GM19452 (cell line): ENCODE data around the gene RPL5.

Experiments used
- ATAC-seq: cut with Tn5 transposase; IDR thresholded peaks from one replicate; pipeline ENCODE4 v1.9.1; 2021; ENCODE audit not compliant: unreplicated experiment

Gene RPL5

DNA sequence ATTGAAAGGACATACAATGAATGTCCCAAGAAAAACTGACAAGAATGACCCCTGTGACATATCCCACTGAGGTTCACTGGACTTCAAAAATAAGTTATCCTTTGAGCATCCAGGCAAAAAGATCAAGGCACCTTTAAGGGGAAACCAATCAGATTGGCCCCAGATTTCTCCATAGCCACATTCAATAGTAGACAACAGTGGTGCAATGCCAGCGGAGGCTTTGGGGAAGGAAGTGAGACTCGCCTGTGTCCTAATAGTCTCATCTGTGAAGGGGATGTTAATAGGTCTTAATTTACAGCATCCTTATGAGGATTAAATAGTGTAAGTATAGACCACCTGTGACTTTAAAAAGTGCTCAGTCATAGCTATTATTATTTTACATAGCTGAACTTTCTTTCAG, 21.5 kb downstream of the RPL5 start:
- no peak for ATAC-seq

DNA sequence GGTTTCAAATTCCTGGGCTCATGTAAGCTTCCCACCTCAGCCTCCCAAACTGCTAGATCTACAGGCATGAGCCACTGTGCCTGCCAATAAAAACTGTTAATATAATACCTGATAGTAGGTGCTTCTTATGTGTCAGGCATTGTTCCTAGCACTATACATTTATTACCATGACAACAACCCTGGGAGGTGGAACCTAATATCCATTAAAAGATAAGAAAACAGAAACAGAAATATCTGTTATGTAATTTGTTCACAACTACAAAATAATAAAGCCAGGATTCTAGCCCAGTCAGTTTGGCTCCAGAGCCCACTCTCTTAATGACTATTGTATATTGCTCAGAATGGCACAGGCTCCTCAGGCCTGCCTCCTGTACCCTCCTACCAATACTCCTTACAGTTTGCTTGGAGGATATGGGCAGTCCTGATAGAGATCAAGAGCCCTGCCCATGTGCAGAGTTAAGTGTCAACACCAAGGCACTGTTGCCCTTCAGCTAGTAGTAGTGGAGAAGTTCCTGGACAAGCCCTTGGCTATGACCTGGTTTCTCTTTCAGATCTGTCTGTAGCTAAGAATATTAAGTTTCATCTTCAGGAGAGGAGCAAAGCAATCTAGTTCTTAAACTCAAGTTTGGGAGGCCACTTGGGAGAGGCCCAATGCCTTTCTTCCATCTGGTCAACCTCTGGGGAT, 22.4 kb downstream of the RPL5 start:
- no peak for ATAC-seq

DNA sequence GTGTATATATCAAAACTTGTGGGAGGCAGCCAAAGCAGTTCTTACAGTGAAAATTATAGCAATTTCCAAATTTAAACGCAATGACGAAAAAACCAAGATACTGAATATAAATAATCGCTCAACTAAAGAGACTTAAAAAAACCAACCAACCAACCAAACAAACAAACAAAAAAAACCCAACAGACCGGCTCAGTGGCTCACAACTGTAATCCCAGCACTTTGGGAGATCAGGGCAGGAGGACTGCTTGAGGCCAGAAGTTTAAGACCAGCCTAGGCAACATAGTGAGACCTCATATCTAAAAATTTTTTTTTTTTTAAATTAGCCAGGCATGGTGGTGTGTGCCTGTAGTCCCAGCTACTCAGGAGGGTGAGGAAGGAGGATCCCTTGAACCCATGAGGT, 23.4 kb downstream of the RPL5 start:
- ATAC-seq: no peak

DNA sequence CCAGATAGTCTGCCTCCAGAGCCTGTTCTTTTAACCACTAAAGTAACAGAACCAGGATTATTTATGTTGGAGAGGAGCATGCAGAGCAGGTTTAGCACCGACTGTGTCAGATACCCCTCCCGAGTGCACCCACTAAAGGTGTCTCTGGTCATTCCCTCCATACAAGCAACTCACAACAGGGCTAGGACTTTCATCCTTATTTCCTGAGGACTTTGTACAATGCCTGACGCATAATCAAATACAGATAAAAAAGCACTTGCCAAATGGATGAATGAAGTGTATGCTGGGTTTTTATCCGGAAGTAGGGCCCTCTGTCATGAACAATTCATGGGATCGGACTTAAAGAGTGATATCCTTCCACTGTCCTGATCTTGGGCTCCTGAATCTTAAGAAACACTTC, 26.0 kb downstream of the RPL5 start:
- no peak for ATAC-seq

DNA sequence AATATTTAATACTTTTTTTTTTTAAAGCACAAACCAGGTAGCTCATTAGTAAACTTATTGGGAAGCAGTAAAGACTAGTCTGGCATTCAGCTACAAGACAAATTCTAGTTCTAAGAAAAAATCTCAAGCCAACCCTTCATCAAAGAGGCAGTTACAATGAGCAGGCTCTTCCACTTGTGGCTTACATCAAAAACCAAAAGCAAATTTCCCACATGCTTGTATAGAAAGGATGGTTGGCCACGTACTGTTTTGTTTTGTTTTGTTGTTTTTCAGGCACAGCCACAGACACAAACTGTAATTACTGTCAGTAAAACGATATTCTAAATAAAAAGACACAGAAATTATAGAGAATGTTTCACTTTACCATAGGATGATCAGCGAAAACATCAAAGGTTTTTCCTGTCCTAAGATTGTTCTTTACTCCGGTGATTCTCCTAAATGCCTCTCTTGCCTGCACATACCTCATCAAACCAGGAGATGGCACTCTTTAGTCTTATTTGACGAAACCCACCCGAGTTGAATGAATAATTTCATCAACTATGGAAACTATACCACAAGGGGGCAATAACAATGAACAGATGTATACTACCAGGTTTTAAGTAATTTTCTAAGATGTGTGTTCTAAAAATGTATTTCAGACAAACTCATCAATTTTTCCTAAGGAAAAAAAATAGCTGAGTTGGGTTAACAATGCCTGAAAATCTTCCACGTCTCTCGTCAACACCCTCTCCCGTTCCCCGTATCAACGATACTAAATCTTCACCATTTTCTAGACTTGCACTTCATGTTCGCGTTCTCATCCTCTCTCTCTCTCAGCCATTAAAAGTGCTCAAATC, 26.9 kb downstream of the RPL5 start:
- peak; percentile 78 for ATAC-seq

DNA sequence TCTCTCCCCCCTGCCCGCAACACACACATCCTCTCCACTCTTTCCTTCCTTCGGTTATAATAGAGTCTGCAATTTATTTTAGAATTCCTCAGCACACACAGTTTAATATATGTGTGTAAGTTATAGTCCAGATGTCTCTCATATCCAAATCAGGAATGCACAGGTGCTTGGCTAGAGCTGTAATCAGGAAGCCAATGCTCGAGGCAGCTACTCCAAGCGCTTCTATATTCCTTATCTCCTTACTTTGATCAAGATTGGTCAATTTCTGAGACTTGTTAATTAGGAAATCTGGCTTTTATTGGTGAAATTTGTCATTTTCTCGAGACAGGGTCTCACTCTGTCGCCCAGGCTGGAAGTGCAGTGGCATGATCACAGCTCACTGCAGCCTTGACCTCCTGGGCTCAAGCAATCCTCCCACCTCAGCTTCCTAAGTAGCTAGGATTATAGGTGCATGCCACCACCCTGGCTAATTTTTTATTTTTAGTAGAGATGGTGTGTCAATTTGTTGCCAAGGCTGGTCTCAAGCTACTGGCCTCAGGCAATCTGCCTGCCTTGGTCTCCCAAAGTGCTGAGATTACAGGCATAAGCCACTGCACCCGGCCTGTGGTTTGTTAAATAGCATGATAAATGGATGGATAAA, 27.7 kb downstream of the RPL5 start:
- ATAC-seq: no peak

DNA sequence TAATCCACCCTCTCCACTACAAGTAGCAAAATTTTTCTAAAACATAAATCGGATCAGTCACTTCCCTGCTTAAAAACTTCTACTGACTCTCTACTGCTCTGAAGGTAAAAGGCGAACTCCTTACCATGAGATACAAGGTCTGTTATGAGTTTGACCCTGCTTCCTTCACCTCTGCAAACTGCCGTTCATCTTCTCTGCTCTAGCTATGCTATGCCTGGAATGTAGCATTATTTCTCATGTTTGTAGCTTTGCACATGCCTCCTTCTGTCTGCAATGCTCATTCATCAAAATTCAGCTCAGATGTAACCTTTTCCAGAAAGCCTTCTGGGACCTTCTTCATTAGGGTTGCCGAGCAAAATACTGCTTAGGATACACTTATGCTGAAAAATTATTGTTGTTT, 30.8 kb downstream of the RPL5 start:
- ATAC-seq: no peak

DNA sequence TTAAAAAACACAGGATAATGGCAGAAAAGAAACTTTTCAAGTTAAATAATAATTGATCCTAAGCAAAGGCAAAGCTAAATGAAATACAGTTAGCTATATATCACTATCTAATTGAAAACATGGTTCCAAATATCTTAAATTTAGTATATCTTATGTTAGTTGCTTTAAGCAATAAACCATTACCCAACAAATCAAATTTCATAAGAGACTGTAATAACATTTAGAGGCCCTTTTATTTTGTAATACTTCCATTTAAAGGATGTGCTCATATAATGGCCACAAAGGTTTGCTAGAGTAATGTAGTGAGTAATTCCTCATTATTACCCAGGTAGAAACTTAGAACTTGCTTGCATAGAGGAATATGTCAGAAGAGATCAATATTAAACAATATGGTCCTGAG, 32.3 kb downstream of the RPL5 start:
- no peak for ATAC-seq

DNA sequence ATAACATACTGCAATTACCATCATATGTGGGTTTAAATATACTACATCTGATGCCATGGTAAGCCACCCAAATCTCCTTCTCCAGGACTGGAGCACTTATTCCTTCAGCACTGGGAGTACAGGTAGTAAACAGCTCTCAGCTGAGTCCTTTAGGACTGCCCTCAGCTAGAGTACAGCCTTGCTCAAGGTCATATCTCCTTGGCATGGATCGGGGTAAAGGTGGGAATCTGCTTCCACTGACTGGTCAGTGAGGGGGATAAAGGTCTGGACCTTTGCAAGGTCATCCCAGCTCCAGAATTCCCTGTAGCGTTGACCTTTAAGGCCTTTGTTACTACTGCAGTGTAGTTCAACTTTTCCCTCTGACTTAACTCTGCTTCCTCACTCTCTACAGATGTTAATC, 38.8 kb downstream of the RPL5 start:
- ATAC-seq: no peak

DNA sequence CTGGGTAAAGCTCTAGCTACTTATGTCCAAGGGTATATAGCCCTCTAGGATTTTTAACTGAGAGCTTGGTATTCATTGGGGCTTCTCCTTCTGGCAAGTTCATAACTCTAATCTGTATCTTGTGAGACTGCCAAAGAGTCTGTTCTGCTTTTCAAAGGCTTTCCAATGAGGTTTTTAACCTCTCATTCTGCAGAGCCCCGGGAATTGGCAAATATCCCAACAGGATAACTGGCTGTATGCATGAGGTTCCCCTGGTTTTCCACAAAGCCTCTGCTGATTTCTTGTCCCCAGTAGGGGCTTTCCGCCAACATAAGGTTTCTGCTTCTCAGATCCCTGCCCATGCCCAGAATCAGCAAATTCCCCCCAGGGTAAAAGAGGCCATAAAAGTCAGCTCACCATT, 40.9 kb downstream of the RPL5 start:
- ATAC-seq: no peak

DNA sequence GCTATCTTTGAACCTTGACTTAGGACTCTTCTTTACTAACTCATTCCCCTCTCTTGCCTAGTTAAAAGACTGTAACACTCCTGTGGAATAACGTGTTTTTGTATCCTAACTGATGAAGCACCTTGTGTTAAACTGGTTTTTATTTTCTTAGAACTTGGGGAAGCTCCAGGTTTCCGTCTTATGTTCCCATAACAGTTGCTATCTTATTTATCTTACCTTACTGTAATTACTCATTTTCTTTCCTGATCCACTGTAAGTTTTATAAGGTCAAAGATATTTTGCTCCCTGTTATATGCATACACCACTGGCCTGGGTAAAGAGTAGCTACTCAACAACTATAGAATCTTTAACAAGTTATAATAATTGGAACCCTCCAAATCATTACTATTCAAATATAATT, 43.1 kb downstream of the RPL5 start:
- no peak for ATAC-seq

DNA sequence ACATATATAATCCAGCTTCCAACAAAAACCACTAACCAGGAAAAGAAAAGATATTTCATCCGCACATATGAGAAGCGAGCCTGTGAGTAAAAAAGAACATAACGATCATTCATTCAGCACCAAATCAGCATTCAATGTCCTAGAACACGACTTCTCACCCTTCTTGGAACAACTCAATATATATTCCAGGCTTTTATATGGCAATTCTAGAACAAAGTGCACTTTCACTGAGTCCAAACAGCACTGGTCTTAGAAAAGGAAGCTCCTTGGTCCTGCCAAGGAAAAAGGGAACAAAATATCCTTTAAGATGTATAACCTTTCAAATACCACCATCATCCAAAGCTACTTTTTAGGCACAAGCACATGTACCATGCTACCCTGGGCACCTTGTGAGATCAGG, 44.5 kb downstream of the RPL5 start:
- no peak for ATAC-seq

DNA sequence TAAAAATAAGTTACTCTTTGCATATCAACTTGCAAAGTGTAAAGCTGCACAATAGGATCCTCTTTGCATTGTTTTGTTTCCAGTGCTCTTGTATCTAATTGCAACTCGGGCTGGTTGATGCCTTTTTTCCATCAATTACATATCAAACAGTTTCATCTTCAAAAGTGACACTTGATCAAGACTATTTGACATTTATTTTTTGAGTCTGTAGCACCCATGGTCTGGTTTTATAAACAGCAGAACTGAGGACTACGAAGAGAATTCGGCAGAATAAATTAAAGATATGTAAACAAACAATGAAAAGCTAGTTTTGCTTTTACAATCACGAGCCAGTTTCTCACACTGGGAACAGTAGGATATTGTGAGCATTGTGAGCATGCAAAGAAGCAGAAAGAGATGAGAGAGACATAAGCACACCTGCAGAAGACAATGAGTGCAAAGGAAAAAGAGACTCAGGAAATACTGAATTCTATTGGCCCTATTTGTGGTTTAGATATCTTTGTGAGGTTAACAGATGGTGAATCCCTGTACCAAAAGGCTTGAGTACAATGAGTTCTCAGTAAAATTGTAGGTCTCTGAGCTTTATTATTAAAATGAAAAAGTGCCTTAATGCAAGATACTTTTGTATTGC, 45.4 kb downstream of the RPL5 start:
- no peak for ATAC-seq

DNA sequence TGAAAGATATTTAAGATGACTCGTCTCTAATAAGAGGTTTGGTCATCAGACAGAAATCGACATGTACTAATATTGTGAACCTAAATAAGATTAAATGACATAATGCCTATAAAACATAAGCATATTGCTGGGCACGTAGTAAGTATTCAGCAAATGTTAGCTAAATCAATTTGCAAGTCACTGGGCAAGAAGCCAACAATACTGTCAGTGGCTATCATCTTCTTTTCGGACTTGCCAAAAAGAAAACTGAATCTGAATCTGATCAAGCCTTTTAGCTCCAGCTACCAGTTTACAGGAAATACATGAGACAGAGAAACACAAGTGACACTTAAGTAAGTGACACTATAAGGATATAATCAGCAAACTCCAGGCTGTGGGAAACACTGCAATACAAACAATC, 46.0 kb downstream of the RPL5 start:
- no peak for ATAC-seq

DNA sequence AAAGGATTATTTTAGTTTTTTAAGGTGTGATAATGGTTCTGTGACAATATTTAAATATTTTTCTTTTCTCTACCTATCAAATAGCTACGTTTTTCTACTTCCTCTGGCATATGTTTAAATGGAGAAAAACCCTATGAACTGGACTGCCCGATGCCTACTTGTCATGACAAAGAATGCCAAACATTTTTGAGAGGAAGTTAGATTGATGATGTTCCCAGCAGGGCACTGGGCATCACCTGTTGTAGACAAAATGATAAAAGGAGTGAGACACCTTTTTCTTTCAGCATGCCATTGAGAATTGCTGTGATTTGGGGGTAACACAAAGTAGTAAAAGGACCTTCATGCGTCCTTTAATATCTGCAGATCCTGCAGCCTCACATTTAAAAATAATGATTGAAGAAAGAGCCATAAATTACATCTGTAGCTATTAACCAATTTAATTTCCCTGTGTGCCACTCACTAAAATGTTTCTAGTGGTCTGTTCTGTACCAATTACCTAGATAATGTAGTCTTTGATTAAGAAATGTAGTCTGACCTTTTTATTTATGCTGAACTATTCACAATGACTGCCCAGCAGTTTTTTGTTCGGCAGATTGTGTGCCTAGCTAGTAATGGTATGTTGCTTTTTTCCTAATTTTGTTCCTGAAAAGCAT, 47.6 kb downstream of the RPL5 start:
- ATAC-seq: no peak

DNA sequence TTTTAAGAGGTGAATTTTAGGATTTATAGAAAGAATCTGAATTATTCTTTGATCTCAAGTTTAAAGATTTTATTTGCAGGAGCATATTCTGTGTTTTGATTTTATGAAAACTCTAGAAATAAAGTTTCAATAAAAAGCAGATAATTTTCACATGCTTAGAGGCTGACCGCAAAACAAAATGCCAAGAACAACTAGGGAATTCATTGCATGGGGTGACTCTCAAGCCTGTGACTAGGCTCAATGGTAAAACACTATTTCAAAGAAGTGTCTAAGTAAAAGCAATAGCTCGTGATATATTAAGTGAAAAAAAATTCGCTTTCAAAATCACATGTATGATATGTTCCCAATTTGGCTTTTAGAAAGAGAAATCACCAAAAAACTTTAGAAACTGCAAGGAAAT, 49.6 kb downstream of the RPL5 start:
- ATAC-seq: no peak

DNA sequence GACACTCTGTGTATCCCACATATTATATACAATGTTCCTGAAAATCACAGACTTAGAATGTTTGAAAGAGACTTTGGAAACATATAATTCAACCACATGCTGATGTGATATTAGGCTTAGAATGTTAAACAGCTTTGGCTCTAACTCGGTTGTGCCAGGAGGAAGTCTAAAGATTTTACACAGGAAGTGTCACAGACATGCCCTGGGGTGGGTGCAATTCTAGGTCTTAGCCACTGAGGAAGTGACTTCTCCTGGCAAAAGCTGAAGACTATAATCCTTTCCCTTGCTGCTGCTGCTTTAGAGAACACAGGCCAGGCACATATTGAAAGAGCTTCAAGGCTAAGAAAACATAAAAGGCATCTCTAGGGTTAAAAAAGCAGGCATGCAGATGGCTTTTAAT, 51.0 kb downstream of the RPL5 start:
- peak; percentile 57 for ATAC-seq

DNA sequence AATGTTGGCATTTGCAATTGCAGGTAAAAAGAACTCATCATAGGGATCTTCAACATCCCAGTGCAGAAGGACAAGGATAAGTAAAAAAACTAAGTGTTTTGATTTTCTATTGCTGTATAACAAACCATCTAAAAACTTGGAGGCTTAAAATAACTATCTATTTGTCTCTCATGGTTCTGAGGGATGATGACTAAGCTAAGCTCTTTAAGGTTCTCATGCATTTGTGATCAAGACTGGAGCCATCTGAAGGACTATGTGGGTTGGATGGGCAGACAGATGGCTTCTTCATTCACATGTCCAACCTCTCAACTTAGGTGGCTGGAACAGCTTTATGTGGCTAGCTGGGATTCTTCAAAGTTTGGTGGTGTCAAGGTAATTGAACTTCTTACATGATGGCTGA, 51.5 kb downstream of the RPL5 start:
- no peak for ATAC-seq

DNA sequence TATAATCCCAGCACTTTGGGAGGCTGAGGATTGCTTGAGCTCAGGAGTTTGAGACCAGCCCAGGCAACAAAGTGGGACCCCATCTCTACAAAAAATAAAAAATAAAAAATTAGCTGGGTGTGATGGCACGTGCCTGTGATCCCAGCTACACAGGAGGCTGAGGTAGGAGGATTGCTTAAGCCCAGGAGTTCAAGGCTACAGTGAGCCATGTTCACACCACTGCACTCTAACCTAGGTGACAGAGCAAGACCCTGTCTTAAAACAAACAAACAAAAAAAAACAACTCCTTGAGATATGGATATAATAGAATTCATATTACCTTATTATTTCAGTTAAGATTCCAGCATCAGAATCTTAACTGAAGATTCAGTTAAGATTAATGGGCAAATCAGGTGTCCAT, 52.4 kb downstream of the RPL5 start:
- no peak for ATAC-seq

DNA sequence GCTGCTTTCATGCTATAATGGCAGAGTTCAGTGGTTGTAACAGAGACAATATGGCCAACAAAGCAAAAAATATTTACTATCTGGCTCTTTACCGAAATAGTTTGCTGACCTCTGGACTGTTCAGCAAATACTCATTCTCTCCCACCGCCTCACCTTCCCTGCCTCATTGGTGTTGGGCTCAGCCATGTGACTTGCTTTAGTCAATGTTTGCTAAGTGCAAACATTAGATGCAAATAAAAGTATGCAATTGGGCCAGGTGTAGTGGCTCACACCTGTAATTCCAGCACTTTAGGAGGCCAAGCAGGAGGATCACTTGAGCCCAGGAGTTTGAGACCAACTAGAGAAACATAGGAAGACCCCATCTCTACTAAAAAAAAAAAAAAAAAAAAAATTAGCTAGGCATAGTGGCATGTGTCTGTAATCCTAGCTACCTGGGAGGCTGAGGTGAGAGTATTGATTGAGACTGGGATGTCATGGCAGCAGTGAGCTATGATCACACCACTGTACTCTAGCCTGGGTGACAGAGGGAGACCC, 55.1 kb downstream of the RPL5 start:
- no peak for ATAC-seq

DNA sequence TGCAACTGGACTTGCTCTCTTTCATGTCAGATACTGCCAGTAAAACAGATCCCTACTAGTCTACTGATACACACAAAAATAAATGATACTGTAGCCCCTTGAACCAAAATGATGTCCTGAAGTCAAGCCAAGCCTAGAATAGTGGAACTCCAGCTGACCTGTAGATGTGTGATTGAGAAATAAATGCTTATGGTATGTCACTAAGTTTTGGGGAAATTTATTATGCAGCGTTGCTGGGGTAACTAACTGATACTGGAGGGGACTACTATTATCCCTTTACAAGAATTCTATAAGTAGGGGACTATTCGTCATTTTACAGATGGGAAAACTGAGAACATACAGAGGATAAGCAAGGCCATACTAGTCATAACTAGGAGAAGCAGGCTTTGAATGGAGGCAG, 55.6 kb downstream of the RPL5 start:
- ATAC-seq: no peak
